GM21526 (cell line): ENCODE results near the gene FAM53C.
A peak's percentile ranks its signal among the peaks of the same experiment; 100 is the strongest.
"Not testable (repeated sequence)": the region's sequence is repeated elsewhere in the genome, so short reads cannot be mapped to it uniquely, and the experiment has no call there.

ENCODE experiments used
- ATAC-seq: cut with Tn5 transposase; IDR thresholded peaks from one replicate; pipeline ENCODE4 v1.9.1; 2021; ENCODE audit warnings: moderate library complexity; ENCODE audit not compliant: unreplicated experiment, low FRiP score

The FAM53C gene

GRCh38 chr5:138337685-138338410, at the start of gene FAM53C:
TSS of gene FAM53C (plus strand) at chr5:138338266. CDS start at chr5:138341336, 3,070 bp downstream.
- peak; percentile 71 for ATAC-seq

- ATAC-seq, result no peak
Observed at GRCh38 chr5:138289296-138289695, 48.8 kb upstream of the FAM53C start.

GRCh38 chr5:138303372-138303771, 34.7 kb upstream of the FAM53C start:
- no peak for ATAC-seq

- ATAC-seq, result no peak
Observed at GRCh38 chr5:138305797-138306196, 32.3 kb upstream of the FAM53C start.

- no peak for ATAC-seq
Observed at GRCh38 chr5:138315751-138316278, 22.3 kb upstream of the FAM53C start.

- ATAC-seq, result no peak
Observed at GRCh38 chr5:138316355-138316754, 21.7 kb upstream of the FAM53C start.

- ATAC-seq, result not testable (repeated sequence)
Observed at GRCh38 chr5:138318211-138318610, 19.9 kb upstream of the FAM53C start.

- no peak for ATAC-seq
Observed at GRCh38 chr5:138330813-138331448, 7.1 kb upstream of the FAM53C start.

- peak; percentile 98 for ATAC-seq
Observed at GRCh38 chr5:138331449-138332368, 6.4 kb upstream of the FAM53C start, which contains the start of gene CDC25C. TSS of gene CDC25C (minus strand) at chr5:138331804. CDS start at chr5:138331180, 624 bp downstream.

GRCh38 chr5:138334867-138335447, 3.1 kb upstream of the FAM53C start:
- no peak for ATAC-seq

GRCh38 chr5:138336952-138337684, 948 bp upstream of the FAM53C start:
- peak; percentile 11 for ATAC-seq

GRCh38 chr5:138338411-138339090, 485 bp downstream of the FAM53C start:
- no peak for ATAC-seq

GRCh38 chr5:138339091-138339456, 1.0 kb downstream of the FAM53C start:
- no peak for ATAC-seq

- ATAC-seq, result no peak
Observed at GRCh38 chr5:138339464-138339863, 1.4 kb downstream of the FAM53C start.

- ATAC-seq, result no peak
Observed at GRCh38 chr5:138340008-138340407, 1.9 kb downstream of the FAM53C start.

- ATAC-seq, result no peak
Observed at GRCh38 chr5:138344887-138345622, 7.0 kb downstream of the FAM53C start.

GRCh38 chr5:138346889-138347288, 8.8 kb downstream of the FAM53C start:
- no peak for ATAC-seq

GRCh38 chr5:138349852-138350562, 11.9 kb downstream of the FAM53C start:
- no peak for ATAC-seq
